A549 (cell line): ENCODE measurements around the gene PTPRH.

Experiments used
- CBX8 ChIP-seq: fragments of 200-600 bp; sonication (generic); IDR thresholded peaks from 2 replicates; pipeline ENCODE4 v1.6.1; 2016
- FOSB ChIP-seq: fragments of 250-450 bp; sonication (Bioruptor Pico); IDR thresholded peaks from 2 replicates; pipeline ENCODE4 v1.5.0; 2020; ENCODE audit warnings: mild to moderate bottlenecking, moderate library complexity
- PBX3 ChIP-seq: IDR thresholded peaks from 2 replicates; pipeline ENCODE4 v1.6.1; 2012
- RAD21 ChIP-seq, 2 experiments: fragments of >200 bp in 1 of 2; sonication (Bioruptor Twin) in 1 of 2; formaldehyde crosslinking in 1 of 2; IDR thresholded peaks in 1 of 2; conservative IDR thresholded peaks in 1 of 2; 2 replicates in 1 of 2; 3 replicates in 1 of 2; pipeline ENCODE4 v1.6.1; 2012 to 2018; ENCODE audit warnings: inconsistent platforms in 1 of 2
- RFX5 ChIP-seq: fragments of 450-650 bp; IDR thresholded peaks from 2 replicates; pipeline ENCODE4 v1.7.1; 2014; ENCODE audit warnings: antibody characterized with exemption, mild to moderate bottlenecking, moderate library complexity
- TF ChIP-seq, protein P1 (sequence below): fragments of 150-350 bp; IDR thresholded peaks from 2 replicates; pipeline ENCODE4 v1.6.1; 2014; ENCODE audit warnings: low read depth, mild to moderate bottlenecking, low read length
- TF ChIP-seq, protein P2 (sequence below): fragments of >200 bp; sonication (Bioruptor Twin); formaldehyde crosslinking; IDR thresholded peaks from 3 replicates; pipeline ENCODE4 v1.5.1; 2016

DNA sequence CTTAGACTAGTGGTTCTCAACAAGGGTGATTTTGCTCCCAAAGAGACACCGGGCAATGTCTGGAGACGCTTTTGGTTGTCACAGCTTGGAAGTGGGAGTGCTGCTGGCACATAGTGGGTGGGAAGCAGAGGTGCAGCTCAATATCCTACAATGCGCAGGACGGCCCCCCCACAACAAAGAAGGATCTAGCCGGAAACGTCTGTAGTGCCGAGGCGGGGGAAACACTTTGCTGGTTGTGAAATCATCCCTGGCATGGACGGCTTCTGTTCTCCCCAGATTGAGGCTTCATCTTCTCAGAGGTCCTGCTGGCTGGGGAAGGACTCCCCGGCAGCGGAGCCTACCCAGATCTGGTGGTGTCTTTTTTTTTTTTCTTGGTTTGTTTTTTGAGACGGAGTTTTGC lies 15.8 kb downstream of the PTPRH start:
- TF ChIP-seq FOSB (CRISPR knock-in tag), result no peak
- no peak for TF ChIP-seq CBX8
- TF ChIP-seq PBX3, result no peak
- TF ChIP-seq RAD21 (conservative IDR thresholded peaks at IDR 0.05 in 1 of 2, IDR thresholded peaks at IDR 0.05 in 1 of 2), result no peak
- TF ChIP-seq RFX5, result no peak
- TF ChIP-seq, protein P1, sequence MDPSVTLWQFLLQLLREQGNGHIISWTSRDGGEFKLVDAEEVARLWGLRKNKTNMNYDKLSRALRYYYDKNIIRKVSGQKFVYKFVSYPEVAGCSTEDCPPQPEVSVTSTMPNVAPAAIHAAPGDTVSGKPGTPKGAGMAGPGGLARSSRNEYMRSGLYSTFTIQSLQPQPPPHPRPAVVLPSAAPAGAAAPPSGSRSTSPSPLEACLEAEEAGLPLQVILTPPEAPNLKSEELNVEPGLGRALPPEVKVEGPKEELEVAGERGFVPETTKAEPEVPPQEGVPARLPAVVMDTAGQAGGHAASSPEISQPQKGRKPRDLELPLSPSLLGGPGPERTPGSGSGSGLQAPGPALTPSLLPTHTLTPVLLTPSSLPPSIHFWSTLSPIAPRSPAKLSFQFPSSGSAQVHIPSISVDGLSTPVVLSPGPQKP, result no peak
- TF ChIP-seq, protein P2, sequence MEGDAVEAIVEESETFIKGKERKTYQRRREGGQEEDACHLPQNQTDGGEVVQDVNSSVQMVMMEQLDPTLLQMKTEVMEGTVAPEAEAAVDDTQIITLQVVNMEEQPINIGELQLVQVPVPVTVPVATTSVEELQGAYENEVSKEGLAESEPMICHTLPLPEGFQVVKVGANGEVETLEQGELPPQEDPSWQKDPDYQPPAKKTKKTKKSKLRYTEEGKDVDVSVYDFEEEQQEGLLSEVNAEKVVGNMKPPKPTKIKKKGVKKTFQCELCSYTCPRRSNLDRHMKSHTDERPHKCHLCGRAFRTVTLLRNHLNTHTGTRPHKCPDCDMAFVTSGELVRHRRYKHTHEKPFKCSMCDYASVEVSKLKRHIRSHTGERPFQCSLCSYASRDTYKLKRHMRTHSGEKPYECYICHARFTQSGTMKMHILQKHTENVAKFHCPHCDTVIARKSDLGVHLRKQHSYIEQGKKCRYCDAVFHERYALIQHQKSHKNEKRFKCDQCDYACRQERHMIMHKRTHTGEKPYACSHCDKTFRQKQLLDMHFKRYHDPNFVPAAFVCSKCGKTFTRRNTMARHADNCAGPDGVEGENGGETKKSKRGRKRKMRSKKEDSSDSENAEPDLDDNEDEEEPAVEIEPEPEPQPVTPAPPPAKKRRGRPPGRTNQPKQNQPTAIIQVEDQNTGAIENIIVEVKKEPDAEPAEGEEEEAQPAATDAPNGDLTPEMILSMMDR, result no peak
